H9 (cell line): Measurements from ENCODE around the gene IGSF1. TPM values are rescaled to one million over a fixed set of nuclear protein-coding genes. Genes with fewer than 3 reads are reported as not detected.

ENCODE experiments used
- DNase-seq: peaks from one replicate; pipeline ENCODE4 v3.0.0-alpha.2; 2017
- H2AFZ ChIP-seq: one replicate; pipeline ENCODE4 v1.6.1; 2013; ENCODE audit warnings: mild to moderate bottlenecking, low read length, control low read depth, moderate library complexity
- H2AK5ac ChIP-seq: 2 replicates; pipeline ENCODE4 v1.6.1; 2013; ENCODE audit warnings: low read length, control low read depth, mixed read lengths; ENCODE audit not compliant: insufficient read length
- H2BK120ac ChIP-seq: one replicate; pipeline ENCODE4 v1.6.1; 2013; ENCODE audit warnings: low read depth, mild to moderate bottlenecking, low read length, control low read depth, inconsistent platforms; ENCODE audit not compliant: poor library complexity, severe bottlenecking
- H2BK12ac ChIP-seq: 2 replicates; pipeline ENCODE4 v1.6.1; 2013; ENCODE audit warnings: low read length, control low read depth, mixed read lengths, low read depth; ENCODE audit not compliant: insufficient read length
- H2BK15ac ChIP-seq: 2 replicates; pipeline ENCODE4 v1.6.1; 2013; ENCODE audit warnings: low read depth, low read length, control low read depth
- H2BK20ac ChIP-seq: one replicate; pipeline ENCODE4 v1.6.1; 2013; ENCODE audit warnings: low read depth, mild to moderate bottlenecking, low read length, control low read depth, inconsistent platforms; ENCODE audit not compliant: poor library complexity, severe bottlenecking
- H2BK5ac ChIP-seq: 2 replicates; pipeline ENCODE4 v1.6.1; 2013; ENCODE audit warnings: low read length, control low read depth, mixed read lengths; ENCODE audit not compliant: insufficient read length
- H3K14ac ChIP-seq: 2 replicates; pipeline ENCODE4 v1.6.1; 2013; ENCODE audit warnings: low read length, control low read depth; ENCODE audit not compliant: insufficient read depth
- H3K18ac ChIP-seq: 2 replicates; pipeline ENCODE4 v1.6.1; 2013; ENCODE audit warnings: low read depth, mild to moderate bottlenecking, mixed read lengths, low read length, control low read depth; ENCODE audit not compliant: insufficient read length
- H3K23ac ChIP-seq: 2 replicates; pipeline ENCODE4 v1.6.1; 2013; ENCODE audit warnings: low read length, control low read depth, mixed read lengths, low read depth; ENCODE audit not compliant: insufficient read length
- H3K23me2 ChIP-seq: 2 replicates; pipeline ENCODE4 v1.6.1; 2013; ENCODE audit warnings: low read depth, mild to moderate bottlenecking, mixed read lengths, low read length, control low read depth; ENCODE audit not compliant: insufficient read length, poor library complexity, severe bottlenecking
- H3K27ac ChIP-seq: 2 replicates; pipeline ENCODE4 v1.5.1; 2013; ENCODE audit warnings: low read length, control low read depth, mixed read lengths, low read depth; ENCODE audit not compliant: insufficient read length
- H3K27me3 ChIP-seq: 2 replicates; pipeline ENCODE4 v1.6.1; 2013; ENCODE audit warnings: low read length, control low read depth, inconsistent platforms; ENCODE audit not compliant: insufficient read depth
- H3K4ac ChIP-seq: 2 replicates; pipeline ENCODE4 v1.6.1; 2013; ENCODE audit warnings: low read depth, mild to moderate bottlenecking, control low read depth, inconsistent platforms, low read length, moderate library complexity
- H3K4me1 ChIP-seq: 2 replicates; pipeline ENCODE4 v1.6.1; 2013; ENCODE audit warnings: low read length, control low read depth, inconsistent platforms; ENCODE audit not compliant: insufficient read depth
- H3K4me2 ChIP-seq: 2 replicates; pipeline ENCODE4 v1.6.1; 2013; ENCODE audit warnings: low read length, control low read depth, mixed read lengths; ENCODE audit not compliant: insufficient read length, insufficient read depth
- H3K56ac ChIP-seq: 2 replicates; pipeline ENCODE4 v1.6.1; 2013; ENCODE audit warnings: low read depth, mild to moderate bottlenecking, mixed read lengths, low read length, control low read depth; ENCODE audit not compliant: insufficient read length
- H3K79me1 ChIP-seq: 2 replicates; pipeline ENCODE4 v1.6.1; 2013; ENCODE audit warnings: low read depth, mild to moderate bottlenecking, moderate library complexity, low read length, control low read depth, inconsistent platforms; ENCODE audit not compliant: insufficient read depth, poor library complexity, severe bottlenecking
- H3K79me2 ChIP-seq: 2 replicates; pipeline ENCODE4 v1.6.1; 2013; ENCODE audit warnings: low read length, control low read depth, inconsistent platforms; ENCODE audit not compliant: insufficient read depth
- H3K9ac ChIP-seq: 2 replicates; pipeline ENCODE4 v1.6.1; 2013; ENCODE audit warnings: low read length, control low read depth, mixed read lengths; ENCODE audit not compliant: insufficient read length; ENCODE audit errors: extremely low read depth
- H3K9me3 ChIP-seq: one replicate; pipeline ENCODE4 v1.6.1; 2013; ENCODE audit warnings: low read depth, low read length, inconsistent platforms; ENCODE audit not compliant: control insufficient read depth
- H3T11ph ChIP-seq: one replicate; pipeline ENCODE4 v1.6.1; 2013; ENCODE audit warnings: mild to moderate bottlenecking, low read length, control low read depth, inconsistent platforms
- H4K20me1 ChIP-seq: one replicate; pipeline ENCODE4 v1.6.1; 2013; ENCODE audit not compliant: control insufficient read depth, insufficient read length, insufficient read depth
- H4K5ac ChIP-seq: 2 replicates; pipeline ENCODE4 v1.6.1; 2013; ENCODE audit warnings: low read depth, mild to moderate bottlenecking, mixed read lengths, low read length, control low read depth; ENCODE audit not compliant: insufficient read length
- H4K8ac ChIP-seq: replicated peaks from 2 replicates; pipeline ENCODE4 v1.6.1; 2013; ENCODE audit warnings: low read length, control low read depth, mixed read lengths, low read depth; ENCODE audit not compliant: insufficient read length
- H4K91ac ChIP-seq: 2 replicates; pipeline ENCODE4 v1.6.1; 2013; ENCODE audit warnings: low read depth, mild to moderate bottlenecking, moderate library complexity, mixed read lengths, low read length, control low read depth; ENCODE audit not compliant: insufficient read length
- H3K27ac Mint-ChIP-seq, 3 experiments: 2 replicates in 2 of 3; 3 replicates in 1 of 3; pipeline ENCODE4 v1.8.0; 2020 to 2021; ENCODE audit warnings: mixed read lengths in 3 of 3, mild to moderate bottlenecking in 1 of 3, moderate library complexity in 1 of 3
- H3K27me3 Mint-ChIP-seq: 2 replicates; pipeline ENCODE4 v1.8.0; 2021; ENCODE audit warnings: low read depth, mild to moderate bottlenecking, moderate library complexity, mixed read lengths
- H3K36me3 Mint-ChIP-seq, 3 experiments: 2 replicates in 2 of 3; 3 replicates in 1 of 3; pipeline ENCODE4 v1.8.0; 2020 to 2021; ENCODE audit warnings: low read depth in 3 of 3, mixed read lengths in 3 of 3; ENCODE audit not compliant: insufficient read depth in 1 of 3
- H3K4me1 Mint-ChIP-seq, 2 experiments: 2 replicates each; pipeline ENCODE4 v1.8.0; 2020; ENCODE audit warnings: mixed read lengths in 2 of 2
- H3K4me3 Mint-ChIP-seq, 2 experiments: 2 replicates in 1 of 2; 3 replicates in 1 of 2; pipeline ENCODE4 v1.8.0; 2020 to 2021; ENCODE audit warnings: mild to moderate bottlenecking in 2 of 2, mixed read lengths in 2 of 2, moderate library complexity in 1 of 2
- H3K9me3 Mint-ChIP-seq, 2 experiments: 2 replicates in 1 of 2; 3 replicates in 1 of 2; pipeline ENCODE4 v1.8.0; 2020; ENCODE audit warnings: mild to moderate bottlenecking in 2 of 2, mixed read lengths in 2 of 2, moderate library complexity in 1 of 2
- CTCF ChIP-seq: fragments of 200-600 bp; sonication (generic); conservative IDR thresholded peaks from 3 replicates; pipeline ENCODE4 v1.8.0; 2021; ENCODE audit warnings: antibody characterized with exemption, mild to moderate bottlenecking
- WGBS: extraction: QIAGEN DNeasy Blood & Tissue Kit; methylation state at CpG from one replicate; pipeline ENCODE4 v1.1.7; 2013; ENCODE audit warnings: missing lambda C conversion rate, low lambda C conversion rate, mixed read lengths; ENCODE audit not compliant: insufficient read length; ENCODE audit errors: extremely low coverage; 5-methylcytosine and 5-hydroxymethylcytosine counted together
- total RNA-seq: library from RNA; stranded (reverse); gene quantifications from 2 replicates; pipeline ENCODE4 v1.2.1, GENCODE V29; 2021

Gene IGSF1
- total RNA-seq, 1 experiment from 2014 or later: 12.5 TPM

- no peak overlapping the region for H2BK20ac ChIP-seq
Observed at GRCh38 chrX:131301155-131301554, 12.0 kb upstream of the IGSF1 start.

More at GRCh38 chrX:131301155-131301554, 12.0 kb upstream of the IGSF1 start:
- no peak overlapping the region for H3K27ac ChIP-seq
- no peak overlapping the region for H3K4me3 Mint-ChIP-seq
- no peak overlapping the region for H3K56ac ChIP-seq
- no peak overlapping the region for H3K4ac ChIP-seq
- H3K4me1 Mint-ChIP-seq: peaks cover 13 to 21% of the 10 kb centered on the region in 2 experiments
- TF ChIP-seq CTCF: no peak
- no peak overlapping the region for H3K27ac Mint-ChIP-seq
- no peaks in the 10 kb centered on the region for H3K9me3 Mint-ChIP-seq
- H3K36me3 Mint-ChIP-seq: no peaks in the 10 kb centered on the region
- no peaks in the 10 kb centered on the region for H3K9me3 ChIP-seq
- no peaks in the 10 kb centered on the region for H4K20me1 ChIP-seq
- H3K79me2 ChIP-seq: no peaks in the 10 kb centered on the region
- no peaks in the 10 kb centered on the region for H3K79me1 ChIP-seq
- no peak overlapping the region for H3K14ac ChIP-seq
- DNase-seq: no peak
- no peak overlapping the region for H3K4me2 ChIP-seq
- no peak overlapping the region for H3K23ac ChIP-seq
- no peaks in the 10 kb centered on the region for H3K27me3 Mint-ChIP-seq
- H3K9ac ChIP-seq: no peak overlapping the region
- no peak overlapping the region for H4K91ac ChIP-seq
- no peak overlapping the region for H4K8ac ChIP-seq
- H2BK120ac ChIP-seq: no peak overlapping the region
- H2AFZ ChIP-seq: no peak overlapping the region
- no peak overlapping the region for H3T11ph ChIP-seq
- H3K4me1 ChIP-seq: peaks cover 12% of the 10 kb centered on the region; the same call in 1 of the 2 replicates
- H3K23me2 ChIP-seq: no peaks in the 10 kb centered on the region
- H3K18ac ChIP-seq: no peak overlapping the region
- H2BK12ac ChIP-seq: no peak overlapping the region
- no peak overlapping the region for H4K5ac ChIP-seq
- no peak overlapping the region for H2BK5ac ChIP-seq
- no peak overlapping the region for H2BK15ac ChIP-seq
- no CpG with 5 or more reads among the region's 5 CpGs for WGBS
- H2AK5ac ChIP-seq: no peak overlapping the region
- no peaks in the 10 kb centered on the region for H3K27me3 ChIP-seq
